Activated CD8-positive, alpha-beta T cell treated with anti-CD3 and anti-CD28 coated beads for 36 hours (primary cell): Measurements from ENCODE around the gene PRXL2A. TPM values are rescaled to one million over a fixed set of nuclear protein-coding genes. Genes with fewer than 3 reads are reported as not detected.

Experiments used
- ATAC-seq: fragments of 200-7000 bp; cut with Tn5 transposase; one replicate; pipeline ENCODE4 v1.10.0; 2021; ENCODE audit warnings: mild to moderate bottlenecking, moderate library complexity
- CTCF ChIA-PET: fragments of 350-600 bp; sonication (Branson Sonifier 250); formaldehyde crosslinking; loops from one replicate; lab custom pipeline; 2021; ENCODE audit warnings: antibody characterized with exemption; lab: Charles Lee
- POLR2A ChIA-PET: fragments of 350-600 bp; sonication (Branson Sonifier 250); formaldehyde crosslinking; loops from one replicate; lab custom pipeline; 2021; ENCODE audit warnings: antibody characterized with exemption; lab: Charles Lee
- DNase-seq: peaks from one replicate; pipeline ENCODE4 v3.0.0-alpha.2; 2020
- H3K27ac Mint-ChIP-seq: one replicate; pipeline ENCODE4 v1.8.0; 2021; ENCODE audit warnings: mild to moderate bottlenecking, mixed read lengths
- H3K27me3 Mint-ChIP-seq: one replicate; pipeline ENCODE4 v1.8.0; 2021; ENCODE audit warnings: mixed read lengths
- H3K36me3 Mint-ChIP-seq: one replicate; pipeline ENCODE4 v1.8.0; 2021; ENCODE audit warnings: low read depth, mixed read lengths
- H3K4me1 Mint-ChIP-seq: one replicate; pipeline ENCODE4 v1.8.0; 2021; ENCODE audit warnings: low read depth, mixed read lengths
- H3K4me3 Mint-ChIP-seq: one replicate; pipeline ENCODE4 v1.8.0; 2021; ENCODE audit warnings: mild to moderate bottlenecking, moderate library complexity, mixed read lengths
- H3K9me3 Mint-ChIP-seq: one replicate; pipeline ENCODE4 v1.8.0; 2021; ENCODE audit warnings: mixed read lengths
- intact Hi-C: fragments of 100-400 bp; cut with micrococcal nuclease; formaldehyde crosslinking; loops from one replicate; pipeline ENCODE4 v1.10.0; 2022
- total RNA-seq, 2 experiments: library from RNA; stranded (reverse); gene quantifications; one replicate each; pipeline ENCODE4 v1.2.3, GENCODE V29; 2021
- TF ChIP-seq, protein P1 (sequence below): fragments of 200-600 bp; IDR thresholded peaks from one replicate; pipeline ENCODE4 v1.8.0; 2022; ENCODE audit warnings: antibody characterized with exemption, mild to moderate bottlenecking

PRXL2A gene
- total RNA-seq, 2 experiments from 2014 or later, result 21.0 to 22.7 TPM

DNA sequence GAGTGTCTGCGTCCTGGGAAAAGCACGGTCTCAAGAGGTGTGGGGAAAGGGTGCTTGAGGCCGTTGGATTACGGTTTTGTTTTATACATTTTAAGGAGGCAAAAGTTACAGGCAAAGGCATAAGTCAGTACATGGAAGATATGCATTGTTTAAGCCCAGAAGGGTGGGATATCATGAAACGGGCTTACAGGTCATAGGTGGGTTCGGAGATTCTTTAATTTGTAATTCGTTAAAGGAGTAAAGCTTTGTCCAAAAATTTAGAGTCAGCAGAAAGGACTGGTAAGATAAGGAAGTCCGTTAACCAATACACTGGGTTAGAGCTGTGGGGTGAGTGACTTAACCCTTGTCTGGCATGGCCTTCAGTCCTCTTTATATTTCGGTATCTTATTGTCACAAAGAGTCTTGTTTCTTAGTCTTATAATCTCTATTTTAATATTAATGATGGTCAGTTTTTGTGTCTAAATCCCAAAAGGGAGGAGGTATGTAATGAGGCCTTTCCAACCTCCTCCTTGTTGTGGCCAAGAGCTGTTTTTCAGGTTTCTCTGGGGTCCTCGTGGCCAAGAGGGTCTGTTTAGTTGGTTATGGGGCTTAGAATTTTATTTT, 58.5 kb downstream of the PRXL2A start:
- ATAC-seq, result no peak
- Mint-ChIP-seq H3K27me3 (no peaks in the 10 kb centered on the region), H3K9me3 (no peaks in the 10 kb centered on the region), H3K27ac (peak overlapping the region; percentile 97), H3K4me3 (peak overlapping the region; percentile 71), H3K36me3 (peaks cover 35% of the 10 kb centered on the region), H3K4me1 (peaks cover 92% of the 10 kb centered on the region)
- CTCF ChIA-PET, result interaction anchor here (1.1 to 37.8 kb wide), 5 partner anchors 20 to 70 kb away, joined by 3 to 1114 read pairs (median 29); no protein-coding TSS in a partner anchor
- POLR2A ChIA-PET, result interaction anchor here (0.6 to 16.7 kb wide), 9 partner anchors 10 to 38 kb away, joined by 3 to 223 read pairs (median 7); partner anchors contain the start of gene TSPAN14
- DNase-seq, result no peak
- TF ChIP-seq, protein P1, sequence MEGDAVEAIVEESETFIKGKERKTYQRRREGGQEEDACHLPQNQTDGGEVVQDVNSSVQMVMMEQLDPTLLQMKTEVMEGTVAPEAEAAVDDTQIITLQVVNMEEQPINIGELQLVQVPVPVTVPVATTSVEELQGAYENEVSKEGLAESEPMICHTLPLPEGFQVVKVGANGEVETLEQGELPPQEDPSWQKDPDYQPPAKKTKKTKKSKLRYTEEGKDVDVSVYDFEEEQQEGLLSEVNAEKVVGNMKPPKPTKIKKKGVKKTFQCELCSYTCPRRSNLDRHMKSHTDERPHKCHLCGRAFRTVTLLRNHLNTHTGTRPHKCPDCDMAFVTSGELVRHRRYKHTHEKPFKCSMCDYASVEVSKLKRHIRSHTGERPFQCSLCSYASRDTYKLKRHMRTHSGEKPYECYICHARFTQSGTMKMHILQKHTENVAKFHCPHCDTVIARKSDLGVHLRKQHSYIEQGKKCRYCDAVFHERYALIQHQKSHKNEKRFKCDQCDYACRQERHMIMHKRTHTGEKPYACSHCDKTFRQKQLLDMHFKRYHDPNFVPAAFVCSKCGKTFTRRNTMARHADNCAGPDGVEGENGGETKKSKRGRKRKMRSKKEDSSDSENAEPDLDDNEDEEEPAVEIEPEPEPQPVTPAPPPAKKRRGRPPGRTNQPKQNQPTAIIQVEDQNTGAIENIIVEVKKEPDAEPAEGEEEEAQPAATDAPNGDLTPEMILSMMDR, result no peak
- intact Hi-C loops, result loop anchor here (1.0 kb wide), 1 partner anchor 8 kb away; no protein-coding TSS in a partner anchor

DNA sequence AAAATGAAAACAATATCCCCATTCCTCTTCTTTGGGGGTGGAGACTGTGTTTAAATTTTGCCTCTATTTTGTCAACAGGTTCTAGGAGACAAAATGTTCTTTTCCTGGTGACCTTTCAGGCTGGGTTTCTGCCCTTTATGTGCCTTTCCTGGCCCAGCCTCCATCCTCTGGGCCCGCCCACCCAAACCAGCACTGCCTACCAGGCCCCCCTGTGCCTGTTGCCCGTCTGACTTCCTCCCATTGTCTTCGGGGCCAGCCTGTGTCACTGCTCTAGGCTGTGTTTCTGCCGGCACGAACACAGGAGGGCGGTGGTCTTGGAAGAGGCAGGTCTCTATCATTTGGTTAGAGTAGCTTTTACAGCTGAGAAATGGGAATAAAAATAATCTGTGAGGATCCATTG, 59.7 kb downstream of the PRXL2A start:
- ChIA-PET CTCF (interaction anchor here (0.9 to 37.8 kb wide), 6 partner anchors 7 to 69 kb away, joined by 3 to 1114 read pairs (median 38); no protein-coding TSS in a partner anchor), POLR2A (interaction anchor here (0.7 to 16.7 kb wide), 7 partner anchors 8 to 37 kb away, joined by 3 to 223 read pairs (median 11); no protein-coding TSS in a partner anchor)
- TF ChIP-seq, protein P1, result no peak
- peak overlapping the region; percentile 71 for H3K4me3 Mint-ChIP-seq
- peaks cover 93% of the 10 kb centered on the region for H3K4me1 Mint-ChIP-seq
- ATAC-seq, result peak; percentile 59
- no peaks in the 10 kb centered on the region for H3K9me3 Mint-ChIP-seq
- H3K36me3 Mint-ChIP-seq, result peaks cover 35% of the 10 kb centered on the region
- intact Hi-C loops, result no loop called here
- H3K27ac Mint-ChIP-seq, result peak overlapping the region; percentile 97
- no peaks in the 10 kb centered on the region for H3K27me3 Mint-ChIP-seq
- DNase-seq, result peak; percentile 90

DNA sequence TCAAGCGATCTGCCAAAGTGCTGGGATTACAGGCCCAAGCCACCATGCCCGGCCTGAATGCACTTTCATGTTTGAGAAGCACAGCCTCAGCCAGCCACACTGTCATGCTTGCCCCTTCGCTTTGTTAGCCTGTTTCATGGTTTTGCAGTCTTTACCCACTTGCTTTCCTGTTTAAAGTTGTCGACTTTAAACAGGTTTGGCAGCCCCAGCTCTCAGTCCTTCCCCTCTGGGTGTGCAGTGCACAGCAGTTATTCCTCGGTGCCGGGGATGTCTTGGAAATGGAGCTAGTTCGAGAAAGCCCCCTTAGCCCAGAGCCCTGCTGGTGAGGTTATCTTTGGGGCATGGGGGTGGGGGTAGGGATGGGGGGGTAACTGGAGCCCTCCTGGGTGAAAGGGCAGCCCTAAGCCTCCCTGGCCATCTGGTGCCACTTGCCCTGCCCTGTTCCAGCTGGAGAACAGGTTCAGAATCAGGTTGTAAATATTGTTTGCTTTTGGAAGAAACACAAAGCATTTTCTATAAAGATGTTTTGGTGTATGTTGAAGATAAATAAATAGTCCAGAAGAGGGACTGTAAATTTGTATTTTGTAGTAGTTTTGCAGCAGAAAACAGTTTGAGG, 60.6 kb downstream of the PRXL2A start:
- Mint-ChIP-seq H3K4me1 (peaks cover 93% of the 10 kb centered on the region), H3K27me3 (no peaks in the 10 kb centered on the region)

DNA sequence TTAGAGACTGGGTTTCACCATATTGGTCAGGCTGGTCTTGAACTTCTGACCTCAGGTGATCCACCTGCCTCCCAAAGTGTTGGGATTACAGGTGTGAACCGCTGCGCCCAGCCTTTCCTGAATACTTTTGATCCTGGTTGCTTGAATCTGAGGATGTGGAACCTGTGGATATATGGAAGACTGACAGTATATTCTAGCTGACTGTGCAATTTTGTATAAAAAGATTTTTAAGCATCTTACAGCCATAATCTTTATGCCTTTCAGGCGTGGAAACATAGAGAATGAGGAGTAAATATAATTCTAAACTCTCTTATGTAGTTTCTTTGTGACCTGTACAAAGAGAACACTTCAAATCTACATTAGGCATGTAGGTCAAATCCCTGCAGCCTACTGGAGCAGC, 61.9 kb downstream of the PRXL2A start:
- no peak for ATAC-seq
- H3K4me1 Mint-ChIP-seq, result peaks cover 92% of the 10 kb centered on the region
- no peak for DNase-seq
- peak overlapping the region; percentile 88 for H3K27ac Mint-ChIP-seq
- H3K9me3 Mint-ChIP-seq, result no peaks in the 10 kb centered on the region
- H3K27me3 Mint-ChIP-seq, result no peaks in the 10 kb centered on the region
- ChIA-PET POLR2A (interaction anchor here (1.1 to 16.7 kb wide), 6 partner anchors 11 to 33 kb away, joined by 3 to 223 read pairs (median 14); no protein-coding TSS in a partner anchor), CTCF (interaction anchor here (1.2 to 37.8 kb wide), 6 partner anchors 10 to 266 kb away, joined by 4 to 1114 read pairs (median 40); no protein-coding TSS in a partner anchor)
- H3K4me3 Mint-ChIP-seq, result no peak overlapping the region
- intact Hi-C loops, result loop anchor here (10.0 kb wide), 1 partner anchor 265 kb away; the partner anchor contains the start of gene ANXA11
- H3K36me3 Mint-ChIP-seq, result peaks cover 43% of the 10 kb centered on the region
- TF ChIP-seq, protein P1, result no peak

More for the DNA sequence above, 60.6 kb downstream of the PRXL2A start:
- Mint-ChIP-seq H3K27ac (peak overlapping the region; percentile 97), H3K36me3 (peaks cover 35% of the 10 kb centered on the region), H3K4me3 (peak overlapping the region; percentile 71), H3K9me3 (no peaks in the 10 kb centered on the region)
- no peak for ATAC-seq
- POLR2A ChIA-PET, result interaction anchor here (0.7 to 16.7 kb wide), 7 partner anchors 9 to 37 kb away, joined by 3 to 223 read pairs (median 11); no protein-coding TSS in a partner anchor
- intact Hi-C loops, result no loop called here
- CTCF ChIA-PET, result interaction anchor here (0.8 to 37.8 kb wide), 5 partner anchors 8 to 38 kb away, joined by 3 to 1114 read pairs (median 72); no protein-coding TSS in a partner anchor
- TF ChIP-seq, protein P1, result no peak
- DNase-seq, result peak; percentile 46
